Testis (tissue), 2 donors: ENCODE measurements around the gene TMEM181.

Experiments used
- CTCF ChIP-seq, 3 experiments: fragments of 450-650 bp in 2 of 3; fragments of 200-600 bp in 1 of 3; sonication (generic) in 1 of 3; IDR thresholded peaks; one replicate each; pipeline ENCODE4 v1.5.1; 2016 to 2019; ENCODE audit warnings: antibody characterized with exemption in 3 of 3, mild to moderate bottlenecking in 2 of 3, moderate library complexity in 1 of 3
- POLR2A ChIP-seq: fragments of 450-650 bp; IDR thresholded peaks from one replicate; pipeline ENCODE4 v1.6.1; 2017; ENCODE audit warnings: antibody characterized with exemption, mild to moderate bottlenecking, moderate library complexity

GRCh38 chr6:158643836-158644230 lies 83.9 kb downstream of the TMEM181 start:
- TF ChIP-seq CTCF (IDR thresholded peaks at IDR 0.05) (no peak), POLR2A (no peak)
